Nephron (organoid): Measurements from ENCODE around the gene DTL.
A peak's percentile ranks its signal among the peaks of the same experiment; 100 is the strongest.

ENCODE experiments used
- H3K27ac Mint-ChIP-seq, 3 experiments: 2 replicates each; pipeline ENCODE4 v1.8.0; 2020; ENCODE audit warnings: mixed read lengths in 3 of 3, mild to moderate bottlenecking in 2 of 3, moderate library complexity in 1 of 3
- H3K27me3 Mint-ChIP-seq: 2 replicates; pipeline ENCODE4 v1.8.0; 2021; ENCODE audit warnings: low read depth, mild to moderate bottlenecking, moderate library complexity, mixed read lengths
- H3K36me3 Mint-ChIP-seq: 2 replicates; pipeline ENCODE4 v1.8.0; 2020; ENCODE audit warnings: low read depth, mixed read lengths
- H3K4me1 Mint-ChIP-seq: 2 replicates; pipeline ENCODE4 v1.8.0; 2020; ENCODE audit warnings: mixed read lengths
- H3K4me3 Mint-ChIP-seq, 3 experiments: 2 replicates each; pipeline ENCODE4 v1.8.0; 2020; ENCODE audit warnings: mild to moderate bottlenecking in 3 of 3, mixed read lengths in 3 of 3, moderate library complexity in 2 of 3
- H3K9me3 Mint-ChIP-seq: 2 replicates; pipeline ENCODE4 v1.8.0; 2020; ENCODE audit warnings: mixed read lengths
- CTCF ChIP-seq, 3 experiments: fragments of 200-600 bp; sonication (generic); IDR thresholded peaks; one replicate each; pipeline ENCODE4 v1.5.0; 2021; ENCODE audit warnings: antibody characterized with exemption in 3 of 3; ENCODE audit not compliant: unreplicated experiment in 3 of 3

Gene DTL

DNA sequence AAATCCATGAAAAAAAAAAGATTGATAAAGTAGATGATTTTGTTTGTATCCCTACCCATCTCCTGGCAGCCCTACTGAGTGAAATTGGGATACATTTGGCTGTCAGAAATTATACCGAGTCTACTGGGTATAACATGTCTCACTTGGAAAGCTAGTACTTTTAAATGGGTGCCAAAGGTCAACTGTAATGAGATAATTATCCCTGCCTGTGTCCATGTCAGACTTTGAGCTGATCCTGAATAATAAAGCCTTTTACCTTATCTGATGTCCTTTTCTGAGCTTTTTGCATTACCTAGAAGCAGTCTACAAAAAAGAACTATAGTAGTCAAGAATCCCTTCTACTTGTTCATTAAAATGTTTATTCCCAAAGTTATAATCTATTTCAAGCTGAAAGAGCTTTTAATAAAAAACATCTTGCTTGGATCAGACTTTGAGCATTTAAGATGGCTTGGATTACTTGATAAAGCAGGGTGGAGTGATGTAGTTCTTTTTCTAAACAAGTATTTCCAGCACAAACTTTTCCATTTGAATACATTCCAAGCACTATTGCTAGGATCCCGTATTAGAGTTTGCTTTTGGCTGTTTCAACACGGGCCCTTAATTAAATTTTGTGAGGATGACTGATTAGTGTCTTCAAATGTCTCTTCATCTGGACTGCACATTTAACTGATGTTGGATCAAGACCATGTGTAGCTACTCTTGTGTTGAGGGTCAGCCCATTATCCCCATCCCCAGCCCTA lies 69.2 kb downstream of the DTL start:
- Mint-ChIP-seq H3K4me1 (peaks cover 54% of the 10 kb centered on the region), H3K27ac (peak overlapping the region in 2 of 3 experiments; percentile 20 to 64), H3K27me3 (no peaks in the 10 kb centered on the region), H3K36me3 (peaks cover 17% of the 10 kb centered on the region), H3K4me3 (no peak overlapping the region), H3K9me3 (peaks cover 4% of the 10 kb centered on the region)
- TF ChIP-seq CTCF (IDR thresholded peaks at IDR 0.05; ENCODE audit: unreplicated experiment in 3 of 3): no peak

- peaks cover 2% of the 10 kb centered on the region for H3K36me3 Mint-ChIP-seq
- TF ChIP-seq CTCF (IDR thresholded peaks at IDR 0.05; ENCODE audit: unreplicated experiment in 3 of 3): no peak
- H3K4me1 Mint-ChIP-seq: peaks cover 47% of the 10 kb centered on the region
- no peaks in the 10 kb centered on the region for H3K9me3 Mint-ChIP-seq
- H3K27ac Mint-ChIP-seq: no peak overlapping the region
- no peaks in the 10 kb centered on the region for H3K27me3 Mint-ChIP-seq
- no peak overlapping the region for H3K4me3 Mint-ChIP-seq
Measured at GRCh38 chr1:212106286-212106792, 70.8 kb downstream of the DTL start.

DNA sequence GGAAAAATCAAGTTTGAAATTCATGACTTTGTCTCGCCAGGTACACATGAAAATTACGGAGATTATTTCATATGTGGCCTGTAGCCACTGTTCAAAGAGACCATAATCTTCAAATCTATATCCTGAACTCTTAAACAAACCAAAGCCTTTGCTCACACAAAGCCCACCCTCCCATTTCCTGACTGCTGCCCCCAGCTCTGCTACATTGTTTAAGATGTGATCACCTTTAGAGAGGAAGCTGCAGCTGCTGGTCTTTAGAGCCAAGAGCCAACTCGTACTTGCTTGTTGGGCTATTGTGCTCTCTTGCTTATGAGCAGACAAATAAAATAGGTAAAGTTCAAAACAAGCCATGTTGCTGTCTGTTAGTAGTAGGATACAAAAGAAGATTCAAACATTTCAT lies 71.9 kb downstream of the DTL start:
- H3K27ac Mint-ChIP-seq: peak overlapping the region in 1 of 3 experiments; percentile 19
- no peak overlapping the region for H3K4me3 Mint-ChIP-seq
- no peak for TF ChIP-seq CTCF (IDR thresholded peaks at IDR 0.05; ENCODE audit: unreplicated experiment in 3 of 3)
- H3K4me1 Mint-ChIP-seq: peaks cover 35% of the 10 kb centered on the region
- H3K36me3 Mint-ChIP-seq: no peaks in the 10 kb centered on the region
- no peaks in the 10 kb centered on the region for H3K27me3 Mint-ChIP-seq
- H3K9me3 Mint-ChIP-seq: no peaks in the 10 kb centered on the region

DNA sequence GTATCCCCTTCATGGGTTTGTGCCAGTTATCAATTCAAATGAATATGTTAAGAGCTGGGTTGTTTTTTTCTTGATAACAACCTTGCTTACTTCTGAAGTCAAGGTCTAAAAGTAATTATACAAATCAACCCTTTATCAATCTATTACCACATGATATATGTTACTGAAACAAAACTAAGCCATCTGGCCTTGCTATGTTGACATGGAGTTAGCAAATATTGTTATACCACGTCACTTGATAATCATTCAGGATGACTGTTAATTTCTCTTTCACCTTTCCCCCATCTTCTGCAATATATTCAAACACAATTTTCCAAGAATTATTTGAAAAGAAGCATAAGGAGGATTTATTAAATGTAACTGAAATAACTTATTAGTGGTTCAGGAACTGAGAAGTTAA lies 72.6 kb downstream of the DTL start:
- no peak overlapping the region for H3K4me3 Mint-ChIP-seq
- no peaks in the 10 kb centered on the region for H3K27me3 Mint-ChIP-seq
- no peak overlapping the region for H3K27ac Mint-ChIP-seq
- TF ChIP-seq CTCF (IDR thresholded peaks at IDR 0.05; ENCODE audit: unreplicated experiment in 3 of 3): no peak
- H3K9me3 Mint-ChIP-seq: no peaks in the 10 kb centered on the region
- peaks cover 32% of the 10 kb centered on the region for H3K4me1 Mint-ChIP-seq
- no peaks in the 10 kb centered on the region for H3K36me3 Mint-ChIP-seq

- Mint-ChIP-seq H3K9me3 (no peaks in the 10 kb centered on the region), H3K36me3 (no peaks in the 10 kb centered on the region), H3K27me3 (no peaks in the 10 kb centered on the region), H3K4me3 (no peak overlapping the region), H3K4me1 (peaks cover 24% of the 10 kb centered on the region), H3K27ac (no peak overlapping the region)
- TF ChIP-seq CTCF (IDR thresholded peaks at IDR 0.05; ENCODE audit: unreplicated experiment in 3 of 3): no peak
Measured at GRCh38 chr1:212108981-212109380, 73.4 kb downstream of the DTL start.

GRCh38 chr1:212109728-212110127 lies 74.2 kb downstream of the DTL start:
- no peak overlapping the region for H3K4me3 Mint-ChIP-seq
- H3K4me1 Mint-ChIP-seq: peaks cover 17% of the 10 kb centered on the region
- H3K9me3 Mint-ChIP-seq: no peaks in the 10 kb centered on the region
- no peak overlapping the region for H3K27ac Mint-ChIP-seq
- no peak for TF ChIP-seq CTCF (IDR thresholded peaks at IDR 0.05; ENCODE audit: unreplicated experiment in 3 of 3)
- no peaks in the 10 kb centered on the region for H3K27me3 Mint-ChIP-seq
- H3K36me3 Mint-ChIP-seq: no peaks in the 10 kb centered on the region
